Upper lobe of left lung (tissue), 6 donors: Measurements from ENCODE around the gene HIGD2B. TPM values are rescaled to one million over a fixed set of nuclear protein-coding genes. Genes with fewer than 3 reads are reported as not detected.
A peak's percentile ranks its signal among the peaks of the same experiment; 100 is the strongest.
"Not testable (repeated sequence)": the region's sequence is repeated elsewhere in the genome, so short reads cannot be mapped to it uniquely, and the experiment has no call there.

Experiments used
- ATAC-seq, 2 donors: fragments of 200-7000 bp; cut with Tn5 transposase; one replicate each; pipeline ENCODE4 v1.9.1; 2022; ENCODE audit warnings: mild to moderate bottlenecking in 2 of 2, moderate library complexity in 2 of 2; ENCODE audit not compliant: low FRiP score in 2 of 2
- DNase-seq, 2 donors: peaks; one replicate each; pipeline ENCODE4 v3.0.0-alpha.2; 2019 to 2020
- H3K27ac ChIP-seq, 4 donors: fragments of 200-600 bp; sonication (generic); one replicate each; pipeline ENCODE4 v1.5.1; 2016 to 2019
- H3K27me3 ChIP-seq, 4 donors: fragments of 200-600 bp; sonication (generic); one replicate each; pipeline ENCODE4 v1.5.1; 2017 to 2019
- H3K36me3 ChIP-seq, 4 donors: fragments of 200-600 bp; sonication (generic); one replicate each; pipeline ENCODE4 v1.5.1; 2016 to 2019
- H3K4me1 ChIP-seq, 4 donors: fragments of 200-600 bp; sonication (generic); one replicate each; pipeline ENCODE4 v1.5.1; 2018 to 2019
- H3K4me3 ChIP-seq, 4 donors: fragments of 200-600 bp; sonication (generic); one replicate each; pipeline ENCODE4 v1.5.1; 2017 to 2019; ENCODE audit warnings: mild to moderate bottlenecking in 2 of 4, moderate library complexity in 1 of 4
- H3K9me3 ChIP-seq, 4 donors: fragments of 200-600 bp; sonication (generic); one replicate each; pipeline ENCODE4 v1.5.1; 2018 to 2019
- WGBS, 2 donors: methylation state at CpG; one replicate each; pipeline ENCODE4 v1.1.5; 2017 to 2018; 5-methylcytosine and 5-hydroxymethylcytosine counted together
- small RNA-seq, 4 donors: library from RNA; depleted of rRNA; stranded (forward); fragments of <200 nt; gene quantifications; one replicate each; pipeline ENCODE3, GENCODE V24; 2016
- total RNA-seq, 6 donors: library from RNA; depleted of rRNA in 4 of 6; stranded (reverse); fragments of >200 nt in 4 of 6; gene quantifications; one replicate each; pipeline versions ENCODE4 v1.1.0 to v1.2.1, GENCODE V29; 2016 to 2021
- TF ChIP-seq, protein P1 (sequence below), 6 experiments: fragments of 450-650 bp in 4 of 6; fragments of 200-600 bp in 2 of 6; sonication (generic) in 2 of 6; IDR thresholded peaks; one replicate each; pipeline ENCODE4 v1.5.1; 2016 to 2019; ENCODE audit warnings: antibody characterized with exemption in 6 of 6
- donor health status: DM: no; HTN: no; CAD: no; lungs with moderate emphysema.
- donor health status: DM: no; HTN: yes; CAD: no; lungs with severe emphysema.

Gene HIGD2B
- total RNA-seq, 6 donors from 2014 or later, result not detected

DNA sequence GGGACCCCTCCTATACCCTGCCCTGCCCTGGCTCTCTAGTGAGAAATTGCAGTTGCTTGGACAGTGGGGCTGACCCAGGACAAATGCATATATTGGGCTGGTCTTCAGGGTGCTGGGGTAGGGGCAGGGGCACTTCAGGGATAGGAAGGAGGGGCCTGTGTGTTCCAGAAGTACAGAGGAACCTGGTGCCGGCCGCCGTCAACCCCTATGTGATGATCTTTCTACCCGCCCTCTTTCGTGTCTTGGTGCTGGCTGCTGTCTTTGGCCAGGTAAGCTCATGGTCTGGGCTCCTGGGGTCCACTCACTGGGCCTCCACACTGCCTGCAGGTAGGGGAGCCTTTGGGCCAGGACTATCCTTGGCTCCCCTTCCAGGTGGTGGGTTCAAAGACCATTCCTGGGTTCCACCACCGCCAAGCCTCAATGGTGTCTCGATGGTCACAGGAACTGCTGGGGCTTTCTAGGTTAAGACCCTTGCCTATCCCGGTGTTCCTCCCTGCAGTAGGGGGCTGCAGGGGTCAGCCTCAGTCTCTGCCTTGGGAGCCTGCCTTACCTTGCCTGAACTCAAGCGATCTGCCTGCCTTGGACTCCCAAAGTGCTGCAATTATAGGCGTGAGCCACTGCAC, 37.2 kb downstream of the HIGD2B start:
- H3K4me1 ChIP-seq, H3K36me3 ChIP-seq, H3K27ac ChIP-seq, H3K27me3 ChIP-seq, H3K4me3 ChIP-seq, ATAC-seq, DNase-seq, H3K9me3 ChIP-seq: not testable (repeated sequence)
- WGBS, 2 donors, result 60 to 74% methylated on average over 2 to 9 of the region's 10 CpGs

DNA sequence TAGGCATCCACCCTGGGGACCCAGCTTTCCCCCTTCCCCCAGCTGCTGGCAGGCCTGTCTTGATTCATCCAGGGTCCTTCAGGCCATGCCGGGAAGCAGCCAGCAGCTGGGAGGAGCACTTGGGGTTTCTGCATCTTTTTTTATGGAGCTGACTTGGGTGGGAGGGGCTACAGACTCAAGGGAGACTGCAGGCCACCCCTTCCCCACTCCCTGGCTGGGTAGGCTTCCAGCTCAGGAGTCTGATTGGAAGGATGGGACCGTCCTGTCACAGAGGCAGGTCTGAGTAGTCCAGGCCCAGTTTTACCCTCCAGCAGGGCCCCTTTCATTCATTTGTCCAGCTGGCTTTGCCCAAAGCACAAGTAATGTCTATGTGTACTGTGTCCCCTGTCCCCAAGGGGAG, 43.7 kb downstream of the HIGD2B start:
- no CpG with 5 or more reads among the region's 2 CpGs for WGBS, 2 donors
- DNase-seq, H3K36me3 ChIP-seq, H3K9me3 ChIP-seq, H3K27ac ChIP-seq, ATAC-seq, H3K4me1 ChIP-seq, H3K27me3 ChIP-seq, H3K4me3 ChIP-seq: not testable (repeated sequence)

DNA sequence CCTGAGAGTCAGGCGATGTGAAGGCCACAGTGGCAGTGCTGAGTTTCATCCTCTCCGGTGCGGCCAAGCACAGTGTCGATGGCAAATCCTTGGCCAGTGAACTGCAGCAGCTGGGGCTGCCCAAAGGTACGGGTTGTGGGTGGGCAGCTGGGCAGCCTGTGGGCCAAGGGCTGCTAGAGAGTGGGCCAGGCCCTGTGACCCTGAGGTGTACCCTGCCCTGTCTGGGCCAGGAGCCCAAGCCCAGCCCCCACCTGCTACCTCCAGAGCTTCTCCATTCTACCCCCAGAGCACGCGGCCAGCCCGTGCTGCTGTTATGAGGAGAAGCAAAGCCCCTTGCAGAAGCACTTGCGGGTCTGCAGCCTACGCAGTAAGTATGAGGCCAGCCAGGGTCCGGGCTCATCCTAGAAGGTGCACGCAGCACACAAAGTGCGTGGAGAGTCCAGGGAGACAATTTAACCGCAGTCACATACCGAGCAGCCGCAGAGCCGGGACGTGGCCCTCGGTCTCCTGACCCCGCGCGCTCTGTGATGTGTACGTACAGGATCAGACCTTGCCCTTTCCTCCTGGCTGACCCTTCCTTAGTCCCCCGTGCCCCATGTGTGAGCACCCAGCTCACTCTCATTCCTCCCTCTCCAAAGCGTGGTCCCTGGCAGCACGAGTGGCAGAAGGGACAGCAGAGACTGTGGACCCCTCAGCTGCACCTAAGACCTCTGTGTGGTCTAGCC, 46.1 kb downstream of the HIGD2B start:
- not testable (repeated sequence) for H3K4me3 ChIP-seq, H3K27ac ChIP-seq, H3K36me3 ChIP-seq, H3K9me3 ChIP-seq, H3K27me3 ChIP-seq, DNase-seq, H3K4me1 ChIP-seq
- peak in 1 of 2 donors; percentile 5 for ATAC-seq
- no CpG with 5 or more reads among the region's 26 CpGs for WGBS, 2 donors

DNA sequence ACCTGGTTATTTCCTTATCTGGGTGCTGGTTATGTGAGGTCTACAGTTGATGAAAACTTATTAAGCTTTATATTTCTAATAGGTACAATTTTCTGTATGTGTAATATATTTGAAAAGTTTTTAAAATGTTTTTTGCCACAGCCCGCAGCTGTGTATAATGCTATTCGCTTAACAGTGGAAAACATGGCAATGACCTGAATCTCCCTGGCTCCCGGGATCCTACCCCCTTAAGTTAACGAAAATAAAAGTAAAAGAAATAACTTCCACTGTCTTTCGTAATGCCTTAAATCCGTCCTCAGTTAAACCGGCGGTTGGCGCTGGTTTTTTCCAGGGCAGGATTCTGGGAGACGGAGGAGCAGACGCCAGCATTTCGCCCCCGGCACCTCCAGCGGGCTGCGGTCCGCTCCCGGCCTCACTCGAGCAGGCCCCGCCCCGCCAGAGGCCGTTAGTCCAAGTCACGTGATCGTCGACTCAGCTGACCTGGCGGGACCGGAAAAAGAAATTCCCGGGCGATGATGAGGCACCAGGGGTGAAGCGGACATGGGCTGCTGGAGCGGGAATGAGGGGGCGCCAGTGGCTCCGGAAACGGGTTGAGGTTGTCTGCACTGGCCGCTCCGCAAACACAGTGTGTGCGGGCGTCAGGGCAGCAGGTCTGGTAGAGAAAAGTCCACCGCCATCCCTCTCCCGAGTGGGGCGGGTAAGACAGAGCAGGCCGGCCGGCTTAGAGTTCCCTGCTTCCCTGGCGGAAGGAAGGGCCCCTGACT, 49.3 kb downstream of the HIGD2B start:
- H3K27me3 ChIP-seq, H3K4me1 ChIP-seq, H3K36me3 ChIP-seq, H3K9me3 ChIP-seq: not testable (repeated sequence)
- peak overlapping the region in 3 of 4 donors; percentile 23 to 48 (median 44) for H3K4me3 ChIP-seq
- WGBS, 2 donors, result no CpG with 5 or more reads among the region's 43 CpGs
- ATAC-seq (peak; percentile 73 to 94), DNase-seq (peak; percentile 56 to 93)
- peak overlapping the region in 2 of 4 donors; percentile 48 to 49 for H3K27ac ChIP-seq

DNA sequence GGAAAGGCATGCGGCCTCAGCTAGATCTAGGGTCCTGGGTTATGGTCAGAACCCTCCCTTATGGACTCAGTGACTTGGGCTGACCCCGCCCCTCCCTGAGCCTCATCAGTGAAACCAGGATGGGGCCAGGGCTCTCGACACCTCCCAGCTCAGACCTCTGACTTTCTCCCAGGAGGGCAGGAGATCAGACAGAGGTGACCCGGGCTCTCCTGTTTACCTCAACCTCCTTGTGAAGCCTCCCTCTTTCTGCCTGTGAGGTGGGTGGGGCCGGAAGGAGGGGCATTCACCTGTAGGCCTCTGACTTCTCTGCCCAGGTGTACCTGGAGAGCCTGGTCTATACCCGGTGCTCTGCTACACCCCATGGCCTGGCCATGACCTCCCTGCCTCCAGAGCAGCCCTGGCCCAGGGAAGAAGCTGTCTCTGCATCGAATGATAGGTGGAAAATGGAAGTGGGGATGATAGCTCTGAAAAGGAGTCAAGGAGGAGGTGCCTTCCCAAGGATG, 56.9 kb downstream of the HIGD2B start:
- H3K9me3 ChIP-seq, result not testable (repeated sequence)

DNA sequence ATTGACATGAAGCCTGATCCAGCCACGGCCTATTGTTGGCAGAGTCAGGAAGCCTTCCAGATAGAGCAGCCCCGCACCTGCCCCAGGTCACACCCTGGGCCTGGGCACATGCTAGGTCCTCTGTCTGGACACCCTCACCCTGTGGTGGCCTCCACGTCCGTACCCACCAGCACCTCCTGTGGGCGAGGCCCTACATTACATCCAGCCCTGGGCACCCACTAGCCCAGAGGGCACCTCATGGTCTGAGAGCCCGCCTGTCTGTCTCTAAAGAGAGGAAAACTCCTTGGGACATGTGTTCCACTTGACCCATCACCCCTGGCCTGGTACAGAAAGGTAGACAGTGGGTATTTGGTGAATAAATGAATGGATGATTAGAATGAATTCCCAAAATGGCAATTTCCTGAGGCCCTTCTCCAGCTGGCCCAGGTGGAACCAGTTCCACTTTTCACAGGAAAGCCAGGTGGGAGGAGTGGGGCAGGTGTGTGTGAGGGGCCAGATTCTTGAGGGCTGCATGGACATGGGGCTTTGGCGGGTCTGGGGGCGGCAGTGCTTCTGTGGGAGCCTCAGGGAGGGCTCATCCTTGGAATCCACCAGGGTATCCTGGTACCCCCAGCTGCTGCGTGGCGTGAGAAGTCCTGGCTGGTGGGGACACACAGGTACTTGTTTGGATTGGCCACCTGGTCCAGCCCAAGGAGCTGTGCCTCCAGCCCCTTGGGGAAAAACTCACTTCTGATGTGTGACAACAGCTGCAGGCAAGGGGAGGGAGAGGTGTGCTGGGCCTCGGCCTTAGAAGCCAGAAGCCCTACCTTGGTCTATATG, 57.5 kb downstream of the HIGD2B start:
- H3K4me1 ChIP-seq, ATAC-seq, H3K36me3 ChIP-seq, H3K27ac ChIP-seq, H3K9me3 ChIP-seq, H3K27me3 ChIP-seq, H3K4me3 ChIP-seq: not testable (repeated sequence)
- WGBS, 2 donors, result 74 to 88% methylated on average over 5 to 11 of the region's 11 CpGs
- peak in 1 of 2 donors; percentile 40 for DNase-seq
- TF ChIP-seq, protein P1, sequence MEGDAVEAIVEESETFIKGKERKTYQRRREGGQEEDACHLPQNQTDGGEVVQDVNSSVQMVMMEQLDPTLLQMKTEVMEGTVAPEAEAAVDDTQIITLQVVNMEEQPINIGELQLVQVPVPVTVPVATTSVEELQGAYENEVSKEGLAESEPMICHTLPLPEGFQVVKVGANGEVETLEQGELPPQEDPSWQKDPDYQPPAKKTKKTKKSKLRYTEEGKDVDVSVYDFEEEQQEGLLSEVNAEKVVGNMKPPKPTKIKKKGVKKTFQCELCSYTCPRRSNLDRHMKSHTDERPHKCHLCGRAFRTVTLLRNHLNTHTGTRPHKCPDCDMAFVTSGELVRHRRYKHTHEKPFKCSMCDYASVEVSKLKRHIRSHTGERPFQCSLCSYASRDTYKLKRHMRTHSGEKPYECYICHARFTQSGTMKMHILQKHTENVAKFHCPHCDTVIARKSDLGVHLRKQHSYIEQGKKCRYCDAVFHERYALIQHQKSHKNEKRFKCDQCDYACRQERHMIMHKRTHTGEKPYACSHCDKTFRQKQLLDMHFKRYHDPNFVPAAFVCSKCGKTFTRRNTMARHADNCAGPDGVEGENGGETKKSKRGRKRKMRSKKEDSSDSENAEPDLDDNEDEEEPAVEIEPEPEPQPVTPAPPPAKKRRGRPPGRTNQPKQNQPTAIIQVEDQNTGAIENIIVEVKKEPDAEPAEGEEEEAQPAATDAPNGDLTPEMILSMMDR (IDR thresholded peaks at IDR 0.05), result peak in 1 of 6 experiments; percentile 8

More for the DNA sequence above, 56.9 kb downstream of the HIGD2B start:
- not testable (repeated sequence) for H3K4me1 ChIP-seq, H3K27me3 ChIP-seq, DNase-seq, H3K4me3 ChIP-seq, H3K27ac ChIP-seq, ATAC-seq, H3K36me3 ChIP-seq
- 58 to 82% methylated on average over 2 to 7 of the region's 7 CpGs for WGBS, 2 donors

DNA sequence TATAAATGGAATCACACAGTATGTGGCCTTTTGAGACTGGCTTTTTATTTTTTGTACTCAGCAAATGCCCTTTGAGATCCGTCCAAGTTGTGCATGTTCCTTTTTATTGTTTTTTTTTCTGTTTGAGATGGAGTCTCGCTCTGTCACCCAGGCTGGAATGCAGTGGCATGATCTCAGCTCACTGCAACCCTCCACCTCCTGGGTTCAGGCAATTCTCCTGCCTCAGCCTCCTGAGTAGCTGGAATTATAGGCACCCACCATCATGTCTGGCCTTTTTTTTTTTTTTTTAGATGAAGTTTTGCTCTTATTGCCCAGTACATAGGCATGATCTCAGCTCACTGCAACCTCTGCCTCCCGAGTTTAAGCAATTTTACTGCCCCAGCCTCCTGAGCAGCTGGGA, 59.8 kb downstream of the HIGD2B start:
- WGBS, 2 donors, result 79 to 88% methylated on average over 3 of the region's 3 CpGs
- H3K4me1 ChIP-seq, H3K36me3 ChIP-seq, H3K27me3 ChIP-seq, ATAC-seq, DNase-seq, H3K27ac ChIP-seq, H3K4me3 ChIP-seq, H3K9me3 ChIP-seq: not testable (repeated sequence)

Small RNA genes lying within 50 kb of the gene (small RNA-seq; reads per million reads assigned to genes)
- 0 reads per million in 4 donors for gene RN7SL853P

Other genes starting within 250 kb of the HIGD2B start
- gene ARIH1, start 211.9 kb downstream of the HIGD2B start, total RNA-seq, result 100 to 1,000 TPM in 2 of 6 donors, 10 to 100 TPM in 4; 43.0 to 155 (median 85.4) TPM
- not detected for gene GOLGA6B, start 31.5 kb downstream of the HIGD2B start, total RNA-seq
- gene BBS4, start within 50 bp of the HIGD2B start, total RNA-seq, result 10 to 100 TPM; 16.3 to 78.6 (median 27.7) TPM
- gene ADPGK, start 97.6 kb upstream of the HIGD2B start, total RNA-seq, result 100 to 1,000 TPM in 2 of 6 donors, 10 to 100 TPM in 4; 71.5 to 211 (median 98.1) TPM